ENCODE results near the gene SCN9A.
"Not testable (repeated sequence)": the region's sequence is repeated elsewhere in the genome, so short reads cannot be mapped to it uniquely, and the experiment has no call there.

Gene SCN9A

DNA sequence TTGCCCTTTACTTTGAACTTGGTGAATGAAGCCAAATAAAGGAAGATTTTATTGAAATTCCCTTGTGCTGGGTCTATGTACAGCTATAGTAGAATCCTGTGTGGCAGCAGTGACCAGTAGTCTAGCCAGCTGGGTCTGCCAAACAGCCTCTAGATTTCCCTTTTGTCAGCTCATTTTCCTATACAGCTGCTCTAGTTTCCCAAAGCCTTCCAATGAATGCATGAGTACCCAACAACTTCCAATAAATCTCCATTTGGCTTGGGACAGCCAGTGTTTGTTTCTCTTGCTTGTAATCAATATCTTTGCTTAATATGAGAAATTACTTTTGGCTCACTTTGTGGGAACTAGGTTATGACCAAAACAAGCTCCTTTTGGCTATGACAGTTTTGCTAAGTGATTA, 43.6 kb downstream of the SCN9A start:
- no peak for DNase-seq

DNA sequence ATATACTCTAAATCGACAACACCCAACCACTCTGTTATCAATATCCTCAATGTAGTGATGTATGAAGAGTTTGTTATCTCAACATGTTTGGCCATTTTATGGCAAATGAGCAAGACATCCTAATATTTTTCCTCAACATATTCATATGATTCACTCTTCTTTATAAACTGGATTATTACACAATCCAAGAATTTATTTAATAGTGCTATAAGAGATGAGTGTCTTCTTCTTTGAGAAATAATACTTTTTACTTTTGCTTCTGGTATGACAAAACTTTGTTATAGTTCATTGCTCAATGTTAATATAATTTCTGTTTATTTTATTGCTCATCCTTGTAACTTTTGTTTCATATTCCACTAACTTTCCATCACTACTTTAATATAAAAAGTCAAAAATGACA, 44.3 kb downstream of the SCN9A start:
- DNase-seq, result no peak

DNA sequence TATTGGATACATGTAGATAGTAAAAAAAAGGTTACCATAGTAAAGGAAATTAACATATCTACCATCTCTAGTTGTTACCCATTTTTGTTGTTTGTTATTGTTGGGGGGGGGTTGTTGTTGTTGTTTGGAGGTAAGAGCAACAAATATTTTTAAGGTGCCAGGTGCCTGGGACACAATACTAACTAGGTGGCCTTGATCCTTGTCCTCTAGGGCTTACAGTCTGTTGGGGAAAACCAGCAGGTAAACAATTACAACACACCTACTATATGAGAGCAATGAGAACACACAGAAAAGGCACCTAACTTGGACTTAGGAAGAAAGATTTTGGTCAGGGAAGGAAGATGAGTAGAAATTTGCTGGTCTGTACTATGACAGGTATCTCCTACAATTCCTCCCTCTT, 46.3 kb downstream of the SCN9A start:
- DNase-seq, result no peak

- DNase-seq, result no peak
These were observed 47.6 kb downstream of the SCN9A start for GRCh38 chr2:166328147-166328546.

DNA sequence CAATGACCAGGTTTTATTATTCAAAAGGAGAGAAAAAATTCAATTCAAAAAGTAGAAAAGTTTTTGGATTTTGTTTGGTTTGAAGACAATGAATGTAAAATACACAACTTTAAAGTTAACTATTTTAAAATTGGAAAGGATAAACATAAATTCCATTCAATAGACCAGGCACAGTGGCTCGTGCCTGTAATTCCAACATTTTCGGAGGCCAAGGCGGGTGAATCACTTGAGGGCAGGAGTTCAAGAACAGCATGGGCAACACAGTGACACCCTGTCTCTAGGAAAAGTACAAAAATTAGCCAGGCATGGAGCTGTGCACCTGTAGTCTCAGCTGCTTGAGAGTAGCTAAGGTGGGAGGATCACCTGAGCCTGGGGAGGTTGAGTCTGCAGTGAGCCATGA, 54.7 kb downstream of the SCN9A start:
- no peak for DNase-seq

GRCh38 chr2:166314022-166314759, 61.6 kb downstream of the SCN9A start:
- no peak for DNase-seq

DNA sequence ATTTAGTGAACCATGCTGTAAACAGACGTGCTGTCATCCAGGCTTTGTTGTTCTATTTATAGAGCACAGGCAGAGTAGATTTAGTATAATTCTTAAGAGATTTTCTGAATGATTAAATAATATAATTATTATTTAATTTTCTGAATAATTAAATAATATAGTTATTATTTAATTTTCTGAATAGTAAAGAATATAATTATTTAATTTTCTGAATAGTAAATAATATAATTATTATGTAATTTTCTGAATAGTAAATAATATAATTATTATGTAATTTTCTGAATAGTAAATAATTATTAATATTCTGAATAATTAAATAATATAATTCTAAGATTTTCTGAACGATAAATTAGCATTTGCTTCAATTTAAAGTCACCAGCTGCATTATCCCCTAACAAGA, 62.9 kb downstream of the SCN9A start:
- DNase-seq, result not testable (repeated sequence)

GRCh38 chr2:166307326-166307725, 68.4 kb downstream of the SCN9A start:
- no peak for DNase-seq

DNA sequence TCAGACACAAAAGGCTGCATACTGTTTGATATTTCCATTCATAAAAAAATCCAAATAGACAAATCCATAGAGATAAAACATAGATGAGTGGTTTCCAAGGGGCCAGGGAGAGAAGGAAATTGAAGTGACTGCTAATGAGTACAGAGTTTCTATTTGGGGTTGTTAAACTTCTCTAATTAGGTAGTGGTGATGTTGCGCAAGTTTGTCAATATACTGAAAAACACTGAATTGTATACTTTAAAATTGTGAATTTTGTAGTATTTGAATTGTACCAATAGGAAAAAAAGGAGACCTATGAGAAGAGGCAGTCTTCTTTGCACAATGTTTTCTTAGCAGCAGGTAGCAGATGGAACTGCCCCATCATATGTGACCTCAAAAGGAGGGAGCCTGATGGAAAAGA, 71.1 kb downstream of the SCN9A start:
- no peak for DNase-seq

DNA sequence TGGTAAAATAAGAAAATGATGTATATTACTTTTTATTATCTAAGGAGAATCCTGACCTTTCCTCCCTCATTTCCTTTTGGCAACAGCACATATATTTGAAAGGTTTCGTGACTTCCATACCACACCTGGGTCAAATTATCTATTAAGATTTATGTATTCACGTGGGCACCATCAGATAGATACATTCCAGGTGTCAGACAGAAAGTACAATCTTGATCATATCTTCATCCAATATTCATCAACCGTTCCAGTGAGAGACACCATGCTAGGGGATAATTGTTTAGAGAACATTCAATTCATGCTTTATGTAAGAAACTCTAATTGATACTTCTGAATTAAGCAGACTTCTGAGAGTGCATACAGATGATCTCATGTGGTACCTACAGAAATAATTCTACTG, 73.7 kb downstream of the SCN9A start:
- no peak for DNase-seq

DNA sequence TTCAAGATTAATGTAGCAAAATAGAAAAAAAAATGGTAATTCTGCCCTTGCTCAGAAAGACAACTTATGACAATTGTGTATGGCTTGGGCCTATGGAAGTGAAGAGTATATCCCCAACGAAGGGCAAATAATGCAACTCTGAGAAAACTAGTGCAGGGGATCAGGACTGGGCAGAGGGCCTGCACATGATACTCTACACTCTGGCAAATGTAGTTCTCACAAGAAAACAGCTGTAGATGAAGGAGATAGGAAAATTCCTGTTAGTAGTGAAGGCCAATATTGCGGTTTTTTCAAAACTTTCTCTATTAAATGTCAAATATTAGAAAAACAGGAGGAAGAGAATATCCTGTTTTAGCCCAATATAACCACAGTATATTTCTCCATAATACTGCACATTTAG, 77.8 kb downstream of the SCN9A start:
- no peak for DNase-seq

GRCh38 chr2:166293984-166294383, 81.8 kb downstream of the SCN9A start:
- no peak for DNase-seq

DNA sequence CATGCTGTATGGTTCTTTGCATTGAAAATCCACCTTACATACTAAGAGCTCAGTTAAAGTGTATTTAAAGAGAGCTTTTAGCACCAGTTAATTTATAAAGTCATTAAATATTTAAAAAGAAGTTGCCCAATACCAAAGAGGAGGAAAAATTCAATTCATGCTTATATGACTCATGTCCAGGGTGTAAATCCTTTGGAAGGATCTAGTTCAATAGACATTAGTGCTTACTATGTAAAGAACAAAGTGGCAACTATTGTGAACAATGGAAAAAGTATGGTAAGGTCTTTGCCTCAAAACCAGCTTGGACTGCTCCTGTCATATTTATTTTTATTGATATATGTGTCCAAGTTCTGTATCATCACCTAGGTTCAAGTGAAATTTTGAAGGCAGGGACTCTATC, 90.5 kb downstream of the SCN9A start:
- no peak for DNase-seq

DNA sequence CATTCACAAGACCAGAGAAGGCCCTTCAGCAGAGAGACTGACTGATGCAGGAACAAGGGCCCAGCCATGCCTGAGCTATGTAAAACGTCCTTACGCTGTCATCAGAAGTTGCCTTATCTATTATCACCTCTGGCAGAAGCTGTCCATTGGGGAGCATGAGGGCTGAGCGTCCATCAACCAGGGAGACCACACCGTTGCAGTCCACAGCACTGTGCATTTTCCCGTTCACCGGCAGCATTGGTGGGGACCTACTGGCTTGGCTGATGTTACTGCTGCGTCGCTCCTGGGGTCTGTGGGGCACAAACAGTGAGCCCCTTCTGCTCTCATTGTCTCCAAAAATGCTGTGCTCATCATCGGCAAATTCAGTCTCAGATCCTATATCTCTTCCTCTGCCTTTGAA, 91.4 kb downstream of the SCN9A start:
- no peak for DNase-seq

- DNase-seq, result no peak
These were observed 93.6 kb downstream of the SCN9A start for GRCh38 chr2:166282154-166282553.

DNA sequence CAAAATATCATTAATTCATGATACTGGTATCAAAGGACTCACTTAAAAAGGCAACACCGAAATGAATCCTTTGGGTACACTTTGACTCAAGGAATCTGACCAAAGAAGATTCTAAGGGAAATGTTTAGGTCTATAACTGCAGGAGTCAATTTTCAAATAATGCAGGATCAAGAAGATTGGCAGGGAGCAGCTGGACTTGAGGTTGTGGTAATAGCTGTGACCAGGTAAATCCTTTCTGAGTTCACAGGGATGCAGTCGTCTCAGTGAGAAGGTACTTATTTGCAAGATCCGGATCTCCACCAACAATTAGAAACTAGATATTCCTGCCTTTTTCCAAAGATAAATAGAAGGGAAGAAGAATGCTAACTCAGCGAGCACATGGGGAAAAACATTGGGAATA, 96.9 kb downstream of the SCN9A start:
- no peak for DNase-seq

DNA sequence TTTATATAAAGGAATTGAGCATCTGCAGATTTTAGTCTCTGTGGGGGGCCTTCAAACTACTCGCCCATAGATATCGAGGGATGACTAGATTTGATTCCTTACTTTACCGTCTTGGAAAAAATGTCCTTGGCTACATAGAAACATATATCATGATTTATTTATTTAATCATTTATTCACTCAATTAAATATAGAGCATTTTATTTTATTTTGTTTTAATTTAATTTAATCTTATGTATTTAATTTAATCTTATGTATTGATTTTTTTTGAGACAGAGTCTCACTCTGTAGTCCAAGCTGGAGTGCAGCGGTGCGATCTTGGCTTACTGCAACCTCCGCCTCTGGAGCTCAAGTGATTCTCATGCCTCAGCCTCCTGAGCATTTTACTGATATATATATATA, 105.4 kb downstream of the SCN9A start:
- no peak for DNase-seq

DNA sequence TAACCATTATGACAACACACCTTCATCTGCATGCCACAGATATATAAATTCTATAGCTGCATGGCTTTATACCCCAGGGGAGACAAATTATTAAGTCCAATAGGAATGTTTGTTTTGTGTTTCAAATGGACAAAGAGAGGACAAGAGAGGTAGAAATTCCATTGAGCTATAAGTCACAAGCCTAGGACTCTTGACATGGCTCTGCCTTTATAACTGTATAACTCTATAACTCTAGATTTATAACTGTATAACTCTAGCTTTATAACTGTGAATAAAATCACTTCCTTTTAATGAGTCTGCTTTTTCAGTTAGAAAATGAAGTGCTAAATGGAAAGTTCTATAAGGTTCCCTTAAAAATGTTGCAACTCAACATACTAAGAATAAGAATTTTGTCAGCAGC, 106.4 kb downstream of the SCN9A start:
- DNase-seq, result no peak

GRCh38 chr2:166257859-166258258, 117.9 kb downstream of the SCN9A start:
- no peak for DNase-seq

GRCh38 chr2:166256896-166257295, 118.8 kb downstream of the SCN9A start:
- no peak for DNase-seq

DNA sequence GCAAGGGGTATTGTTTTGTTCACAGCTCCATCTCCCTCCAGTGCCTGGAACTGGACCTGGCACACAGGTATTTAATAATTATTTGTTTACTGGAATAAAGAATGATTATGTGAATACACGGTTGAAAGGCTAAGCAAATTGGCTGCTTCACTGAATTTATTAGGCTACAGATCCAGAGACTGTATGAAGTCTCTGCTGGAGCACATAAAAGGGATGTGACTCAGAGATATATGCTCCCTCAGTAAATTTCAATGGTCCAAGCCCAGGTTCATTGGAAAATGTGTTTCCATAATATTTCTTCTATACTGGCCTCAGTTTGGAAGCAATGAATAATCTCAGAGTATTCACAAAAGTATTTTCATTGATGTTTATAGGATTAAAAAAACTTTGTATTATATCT, 126.4 kb downstream of the SCN9A start:
- DNase-seq, result no peak

DNA sequence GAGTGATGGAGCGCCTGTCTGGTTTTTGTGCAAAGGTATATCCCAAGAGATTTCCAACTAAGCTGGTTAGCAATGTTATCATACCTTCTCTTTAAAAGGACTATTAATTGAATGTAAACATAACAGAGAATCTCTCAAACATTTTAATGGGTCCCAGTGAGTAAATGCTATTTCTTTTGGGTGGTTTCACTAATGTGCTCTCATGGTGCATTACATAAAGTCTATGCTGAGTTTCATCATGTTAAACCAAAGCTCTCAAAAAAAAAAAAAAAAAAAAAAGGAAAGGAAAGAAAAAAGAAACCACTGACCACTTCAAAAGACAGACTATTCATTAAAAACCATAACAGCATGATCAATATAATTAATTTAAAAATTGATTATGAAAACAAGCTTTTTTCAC, 128.8 kb downstream of the SCN9A start:
- no peak for DNase-seq

GRCh38 chr2:166242309-166242708, 133.4 kb downstream of the SCN9A start:
- DNase-seq, result no peak

- no peak for DNase-seq
These were observed 135.1 kb downstream of the SCN9A start for GRCh38 chr2:166240387-166241313.

All from inflammatory macrophage treated with lipopolysaccharide for 4 hours (primary cell).